NCI-H1105 treated with DMSO at 0.1 percent for 48 hours (cell line): ENCODE data around the gene CPN2.
A peak's percentile ranks its signal among the peaks of the same experiment; 100 is the strongest.

Experiments
- DNase-seq: peaks from one replicate; lab custom pipeline; 2025; lab: John Stamatoyannopoulos, UW

Gene CPN2

GRCh38 chr3:194351080-194351672, at the start of gene CPN2:
Gene CPN2, minus strand, starts transcription at chr3:194351328. Its CDS starts 8,626 bp downstream, at chr3:194342702.
- DNase-seq = no peak

GRCh38 chr3:194399874-194400411, 48.8 kb upstream of the CPN2 start:
- no peak for DNase-seq

- no peak for DNase-seq
Measured at GRCh38 chr3:194399166-194399565, 48.0 kb upstream of the CPN2 start, which contains the start of gene GP5. Gene GP5, minus strand, starts transcription at chr3:194399266. Its CDS starts 984 bp downstream, at chr3:194398282.

GRCh38 chr3:194397757-194398312, 46.7 kb upstream of the CPN2 start:
- no peak for DNase-seq

- DNase-seq = no peak
Measured at GRCh38 chr3:194396859-194397756, 46.0 kb upstream of the CPN2 start.

GRCh38 chr3:194396539-194396858, 45.4 kb upstream of the CPN2 start:
- no peak for DNase-seq

- no peak for DNase-seq
Measured at GRCh38 chr3:194395778-194396538, 44.8 kb upstream of the CPN2 start.

- DNase-seq = peak; percentile 98
Measured at GRCh38 chr3:194395212-194395611, 44.1 kb upstream of the CPN2 start.

GRCh38 chr3:194392576-194392975, 41.4 kb upstream of the CPN2 start:
- no peak for DNase-seq

GRCh38 chr3:194390835-194391234, 39.7 kb upstream of the CPN2 start:
- DNase-seq = no peak

GRCh38 chr3:194389269-194389668, 38.1 kb upstream of the CPN2 start:
- DNase-seq = no peak

- no peak for DNase-seq
Measured at GRCh38 chr3:194387926-194388418, 36.8 kb upstream of the CPN2 start.

- no peak for DNase-seq
Measured at GRCh38 chr3:194387276-194387675, 36.1 kb upstream of the CPN2 start.

GRCh38 chr3:194386648-194387047, 35.5 kb upstream of the CPN2 start:
- DNase-seq = no peak

- DNase-seq = no peak
Measured at GRCh38 chr3:194386066-194386465, 34.9 kb upstream of the CPN2 start.

- no peak for DNase-seq
Measured at GRCh38 chr3:194384569-194385001, 33.5 kb upstream of the CPN2 start.

GRCh38 chr3:194384156-194384555, 33.0 kb upstream of the CPN2 start:
- no peak for DNase-seq

- no peak for DNase-seq
Measured at GRCh38 chr3:194383276-194383940, 32.3 kb upstream of the CPN2 start.

GRCh38 chr3:194382892-194383223, 31.7 kb upstream of the CPN2 start:
- DNase-seq = no peak

- no peak for DNase-seq
Measured at GRCh38 chr3:194382196-194382891, 31.2 kb upstream of the CPN2 start.

GRCh38 chr3:194381460-194381875, 30.3 kb upstream of the CPN2 start:
- DNase-seq = no peak
